ENCODE measurements around the gene ERGIC1.

The ERGIC1 gene

DNA sequence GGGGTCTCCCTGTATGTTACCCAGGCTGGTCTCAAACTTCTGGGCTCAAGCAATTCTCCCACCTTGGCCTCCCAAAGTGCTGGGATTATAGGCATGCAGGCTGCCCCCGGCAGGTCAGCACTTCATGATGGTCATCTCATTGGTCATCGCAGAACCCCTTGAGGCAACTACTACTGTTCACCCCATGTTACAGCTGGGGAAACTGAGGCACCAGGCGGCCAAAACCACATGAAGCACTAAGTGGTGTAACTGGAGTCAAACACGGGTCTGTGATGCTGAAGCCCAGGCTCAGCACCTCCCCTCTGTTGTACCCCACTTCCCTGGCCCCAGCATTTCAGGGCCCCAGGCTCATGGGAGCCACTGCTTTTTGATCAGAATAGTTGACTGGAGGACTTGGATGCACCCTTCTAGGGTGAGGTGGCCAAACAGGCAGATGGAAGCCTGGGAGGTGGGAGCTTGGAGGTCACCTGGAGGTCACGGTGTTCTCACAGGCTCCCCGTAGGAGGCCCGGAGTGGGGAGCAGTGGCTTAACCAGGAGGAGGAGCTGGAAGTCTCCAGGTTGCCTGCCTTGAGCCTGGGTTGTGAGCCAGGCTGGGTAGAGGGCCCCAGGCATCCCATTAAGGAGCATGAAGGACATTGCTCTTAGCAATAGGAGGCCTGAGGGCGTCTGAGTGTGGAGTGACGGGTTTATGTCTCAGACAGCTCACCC lies 67.9 kb downstream of the ERGIC1 start:
- peak; percentile 67 for DNase-seq (ENCODE audit: low read depth)
- TF ChIP-seq, protein P1, sequence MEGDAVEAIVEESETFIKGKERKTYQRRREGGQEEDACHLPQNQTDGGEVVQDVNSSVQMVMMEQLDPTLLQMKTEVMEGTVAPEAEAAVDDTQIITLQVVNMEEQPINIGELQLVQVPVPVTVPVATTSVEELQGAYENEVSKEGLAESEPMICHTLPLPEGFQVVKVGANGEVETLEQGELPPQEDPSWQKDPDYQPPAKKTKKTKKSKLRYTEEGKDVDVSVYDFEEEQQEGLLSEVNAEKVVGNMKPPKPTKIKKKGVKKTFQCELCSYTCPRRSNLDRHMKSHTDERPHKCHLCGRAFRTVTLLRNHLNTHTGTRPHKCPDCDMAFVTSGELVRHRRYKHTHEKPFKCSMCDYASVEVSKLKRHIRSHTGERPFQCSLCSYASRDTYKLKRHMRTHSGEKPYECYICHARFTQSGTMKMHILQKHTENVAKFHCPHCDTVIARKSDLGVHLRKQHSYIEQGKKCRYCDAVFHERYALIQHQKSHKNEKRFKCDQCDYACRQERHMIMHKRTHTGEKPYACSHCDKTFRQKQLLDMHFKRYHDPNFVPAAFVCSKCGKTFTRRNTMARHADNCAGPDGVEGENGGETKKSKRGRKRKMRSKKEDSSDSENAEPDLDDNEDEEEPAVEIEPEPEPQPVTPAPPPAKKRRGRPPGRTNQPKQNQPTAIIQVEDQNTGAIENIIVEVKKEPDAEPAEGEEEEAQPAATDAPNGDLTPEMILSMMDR (conservative IDR thresholded peaks at IDR 0.05; ENCODE audit: control insufficient read depth, insufficient read depth, low read depth, low read length) = no peak
- no peak overlapping the region for H3K4me3 ChIP-seq (ENCODE audit: control insufficient read depth, low read depth, low read length)

DNA sequence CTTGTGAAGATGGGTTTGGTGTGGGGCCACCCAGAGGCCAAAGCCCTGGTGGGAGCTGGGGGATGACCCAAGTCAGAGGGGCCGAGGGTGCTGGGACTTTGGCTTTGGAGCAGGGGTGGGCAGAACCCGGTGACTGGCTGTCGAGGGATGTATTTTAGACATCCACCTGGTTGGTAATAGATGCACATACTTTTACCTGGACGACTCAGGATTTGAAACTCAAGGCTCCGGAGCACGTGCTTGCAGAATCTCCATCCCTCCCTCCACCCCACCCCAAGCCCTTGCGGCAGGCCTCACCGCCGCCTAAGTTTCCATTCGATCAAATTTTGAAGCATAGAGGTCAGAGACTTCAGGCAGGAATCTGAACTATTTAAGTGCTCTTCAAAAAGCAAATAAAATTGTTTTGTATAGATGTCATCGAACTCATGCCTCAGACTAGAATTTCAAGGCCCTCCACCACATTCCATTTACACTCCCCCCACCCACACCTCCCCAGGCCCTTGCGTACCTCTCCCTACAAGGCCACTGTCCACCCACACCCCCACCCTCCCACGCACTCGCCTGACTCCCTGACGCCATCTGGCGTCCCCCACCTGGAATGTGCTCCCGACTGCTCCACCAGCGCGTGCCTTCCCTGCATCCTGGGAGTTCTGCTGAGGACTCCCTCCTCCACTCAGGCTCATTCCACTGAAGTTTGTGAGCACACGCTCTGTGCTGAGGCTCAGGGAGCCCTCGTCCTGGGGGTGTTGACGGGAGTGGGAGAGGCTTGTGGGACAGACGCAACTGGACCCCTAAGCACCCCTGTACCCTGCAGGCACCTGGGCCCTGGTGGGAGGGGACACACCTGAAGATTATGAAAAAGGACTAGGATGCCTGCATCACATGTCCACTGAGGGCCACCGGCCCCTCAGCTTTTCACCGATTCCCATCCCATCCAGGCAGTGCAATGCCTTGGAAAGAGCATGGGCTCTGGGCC lies 68.7 kb downstream of the ERGIC1 start:
- TF ChIP-seq, protein P1 (conservative IDR thresholded peaks at IDR 0.05; ENCODE audit: control insufficient read depth, insufficient read depth, low read depth, low read length) = peak; percentile 47
- DNase-seq (ENCODE audit: low read depth) = peak; percentile 92
- no peak overlapping the region for H3K4me3 ChIP-seq (ENCODE audit: control insufficient read depth, low read depth, low read length)

DNA sequence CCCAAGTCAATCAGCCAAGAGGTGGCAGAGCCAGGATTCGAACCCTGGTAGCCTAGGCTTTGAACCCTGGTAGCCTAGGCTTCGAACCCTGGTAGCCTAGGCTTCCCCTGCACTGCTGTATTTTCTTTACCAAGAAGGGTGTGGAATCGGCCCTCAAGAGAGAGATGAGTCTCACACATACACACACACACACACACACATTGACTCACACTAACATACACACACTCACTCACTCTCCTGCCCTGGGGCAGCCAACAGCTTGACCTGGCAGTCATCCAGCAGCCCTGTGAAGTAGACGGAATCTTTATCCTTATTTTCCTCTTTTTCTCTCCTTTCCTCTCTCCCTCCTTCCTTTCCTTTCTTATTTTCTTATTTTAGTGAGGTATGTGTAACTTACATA lies 69.7 kb downstream of the ERGIC1 start:
- DNase-seq (ENCODE audit: low read depth) = peak; percentile 96
- no peak overlapping the region for H3K4me3 ChIP-seq (ENCODE audit: control insufficient read depth, low read depth, low read length)
- TF ChIP-seq, protein P1 (conservative IDR thresholded peaks at IDR 0.05; ENCODE audit: control insufficient read depth, insufficient read depth, low read depth, low read length) = no peak

DNA sequence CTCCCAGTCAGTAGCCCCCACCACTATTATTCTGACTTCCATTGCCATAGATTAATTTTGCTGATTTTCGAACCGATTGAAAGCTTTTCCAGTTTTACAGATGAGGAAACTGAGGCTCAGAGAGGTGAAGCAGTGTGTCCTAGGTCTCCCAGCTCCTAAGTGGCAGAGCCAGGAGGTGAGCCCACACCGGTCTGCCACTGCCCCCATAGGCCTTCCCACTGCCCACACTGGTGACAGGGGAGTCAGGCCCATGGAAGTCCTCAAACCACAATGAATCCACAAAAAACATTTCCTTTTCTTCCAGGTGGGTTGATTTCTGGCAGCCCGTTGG lies 70.2 kb downstream of the ERGIC1 start:
- no peak for DNase-seq (ENCODE audit: low read depth)

DNA sequence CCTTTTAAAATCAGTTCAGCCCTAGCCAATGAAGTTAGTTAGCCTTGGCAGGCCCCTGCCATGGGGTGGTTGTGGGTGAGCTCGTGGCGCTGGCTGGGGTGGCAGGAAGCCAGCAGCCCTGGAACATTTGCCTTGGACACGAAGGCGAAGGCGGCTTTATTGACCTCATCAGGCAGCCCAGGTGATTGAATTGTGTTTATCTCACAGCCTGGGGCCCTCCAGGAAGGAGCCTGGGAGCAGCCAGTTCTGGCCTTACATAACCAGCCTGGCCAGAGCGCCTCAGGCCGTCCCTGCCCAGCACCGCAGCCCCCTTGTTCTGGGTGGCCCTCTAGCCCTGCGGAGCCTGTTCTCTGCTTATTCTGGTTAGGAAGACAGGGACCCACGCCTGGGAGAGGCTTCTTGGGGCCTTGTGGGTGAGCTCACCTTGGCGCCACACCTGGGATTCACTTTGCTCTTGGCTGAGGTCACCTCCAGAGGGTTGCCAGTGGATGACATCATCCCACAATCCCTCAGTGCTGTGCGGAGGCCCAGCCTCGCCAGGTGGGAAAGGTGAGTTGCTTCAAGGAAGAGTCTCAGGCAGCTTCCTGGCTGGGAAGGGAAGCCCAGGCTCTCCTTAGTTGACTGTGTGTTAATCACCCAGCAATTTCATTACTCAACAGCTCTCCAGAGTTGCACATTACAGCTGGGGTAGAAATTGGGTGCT lies 70.7 kb downstream of the ERGIC1 start:
- no peak overlapping the region for H3K4me3 ChIP-seq (ENCODE audit: control insufficient read depth, low read depth, low read length)
- TF ChIP-seq, protein P1 (conservative IDR thresholded peaks at IDR 0.05; ENCODE audit: control insufficient read depth, insufficient read depth, low read depth, low read length) = no peak

More for the DNA sequence above, 70.2 kb downstream of the ERGIC1 start:
- H3K4me3 ChIP-seq (ENCODE audit: control insufficient read depth, low read depth, low read length) = no peak overlapping the region
- TF ChIP-seq, protein P1 (conservative IDR thresholded peaks at IDR 0.05; ENCODE audit: control insufficient read depth, insufficient read depth, low read depth, low read length) = no peak

DNA sequence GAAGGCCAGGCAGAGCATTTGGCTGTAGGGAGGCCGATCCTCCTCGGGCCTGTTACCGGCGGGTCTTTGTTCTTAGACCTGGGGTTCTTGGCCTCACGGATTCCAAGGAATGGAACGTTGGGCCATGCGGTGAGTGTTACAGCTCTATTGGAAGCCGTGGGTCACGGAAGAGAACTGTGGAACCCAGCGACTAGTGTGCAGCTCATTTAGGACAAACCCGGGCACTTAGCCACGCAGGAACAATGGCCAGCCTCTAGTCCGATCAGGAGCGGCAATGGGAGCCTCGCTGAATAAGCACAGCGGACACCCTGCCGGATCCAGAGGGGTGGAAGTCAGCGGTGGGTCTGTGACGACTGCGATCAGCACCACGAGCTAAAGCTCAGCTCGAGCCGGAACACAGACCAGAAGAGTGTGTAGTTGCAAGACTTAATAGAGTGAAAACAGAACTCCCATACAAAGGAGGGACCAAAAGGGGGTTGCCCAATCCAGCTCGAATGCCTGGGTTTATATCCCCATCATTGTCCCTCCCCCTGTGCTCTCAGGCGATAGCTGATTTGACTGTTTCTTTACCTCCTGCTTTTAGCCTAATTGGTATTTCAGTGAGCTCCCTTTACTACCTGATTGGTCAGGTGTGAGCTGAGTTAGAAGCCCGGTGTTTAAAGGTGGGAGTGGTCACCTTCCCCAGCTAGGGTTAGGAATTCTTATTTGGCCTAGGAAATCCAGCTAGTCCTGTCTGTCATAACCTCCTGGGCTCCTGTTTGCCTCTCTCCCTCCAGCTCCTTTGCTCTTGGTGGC lies 71.5 kb downstream of the ERGIC1 start:
- H3K4me3 ChIP-seq (ENCODE audit: control insufficient read depth, low read depth, low read length) = no peak overlapping the region
- TF ChIP-seq, protein P1 (conservative IDR thresholded peaks at IDR 0.05; ENCODE audit: control insufficient read depth, insufficient read depth, low read depth, low read length) = no peak
- no peak for DNase-seq (ENCODE audit: low read depth)

More for the DNA sequence above, 70.7 kb downstream of the ERGIC1 start:
- peak; percentile 82 for DNase-seq (ENCODE audit: low read depth)
